Colonic mucosa (tissue), 4 donors: ENCODE results near the gene PBXIP1. TPM values are rescaled to one million over a fixed set of nuclear protein-coding genes. Genes with fewer than 3 reads are reported as not detected.

Experiments used
- DNase-seq: peaks from one replicate; pipeline ENCODE4 v3.0.0-alpha.2; 2020
- H3K27ac ChIP-seq: fragments of 200-600 bp; one replicate; pipeline ENCODE4 v1.8.0; 2021
- H3K27me3 ChIP-seq: fragments of 200-600 bp; one replicate; pipeline ENCODE4 v1.8.0; 2021
- H3K36me3 ChIP-seq: fragments of 200-600 bp; one replicate; pipeline ENCODE4 v1.8.0; 2021
- H3K4me1 ChIP-seq: fragments of 200-600 bp; one replicate; pipeline ENCODE4 v1.8.0; 2021; ENCODE audit warnings: mild to moderate bottlenecking
- H3K4me3 ChIP-seq: fragments of 200-600 bp; one replicate; pipeline ENCODE4 v1.8.0; 2021
- H3K9ac ChIP-seq, 2 donors: one replicate each; pipeline ENCODE4 v1.7.0; 2013; ENCODE audit warnings: control low read depth in 2 of 2, low read depth in 2 of 2, low read length in 2 of 2
- H3K9me3 ChIP-seq: fragments of 200-600 bp; one replicate; pipeline ENCODE4 v1.8.0; 2021
- CTCF ChIP-seq: fragments of 200-600 bp; IDR thresholded peaks from one replicate; pipeline ENCODE4 v1.8.0; 2022; ENCODE audit warnings: antibody characterized with exemption, mild to moderate bottlenecking
- intact Hi-C: fragments of 100-400 bp; cut with DNase I; formaldehyde crosslinking; loops from one replicate; pipeline ENCODE4 v1.14.1; 2022
- total RNA-seq, 2 donors: library from RNA; stranded (reverse); fragmentation: NEBNext Ultra II Directional in 1 of 2; extraction: Animal tissue kit (Norgen Biotek cat#: 25700) in 1 of 2; gene quantifications; one replicate each; pipeline ENCODE4 v1.2.1, GENCODE V29; 2021
- donor health status: healthy.
- donor health status: DM: no; HTN: no; CAD: no.
- donor health status: DM: no; HTN: no; CAD: no.

Gene PBXIP1
- total RNA-seq, 2 donors from 2014 or later: 22.0 to 51.4 TPM

GRCh38 chr1:154963643-154964042 is 7.7 kb upstream of the PBXIP1 start:
- DNase-seq: no peak
- TF ChIP-seq CTCF: no peak
- Histone ChIP-seq H3K4me1 (peaks cover 13% of the 10 kb centered on the region), H3K4me3 (no peak overlapping the region), H3K9me3 (no peaks in the 10 kb centered on the region), H3K27ac (no peak overlapping the region), H3K36me3 (peaks cover 23% of the 10 kb centered on the region), H3K27me3 (no peaks in the 10 kb centered on the region), H3K9ac (no peak overlapping the region)
- intact Hi-C loops: no loop called here

- Histone ChIP-seq H3K9me3 (no peaks in the 10 kb centered on the region), H3K27me3 (no peaks in the 10 kb centered on the region), H3K9ac (peak overlapping the region in 1 of 2 donors; percentile 94), H3K4me3 (peak overlapping the region; percentile 55), H3K27ac (peak overlapping the region; percentile 81), H3K36me3 (peaks cover 23% of the 10 kb centered on the region), H3K4me1 (peaks cover 13% of the 10 kb centered on the region)
- TF ChIP-seq CTCF: no peak
- intact Hi-C loops: no loop called here
- DNase-seq: no peak
Observed at GRCh38 chr1:154962795-154963330, 7.0 kb upstream of the PBXIP1 start.

- TF ChIP-seq CTCF: peak; percentile 16
- H3K9ac ChIP-seq: peak overlapping the region; percentile 85 to 94
- peaks cover 23% of the 10 kb centered on the region for H3K36me3 ChIP-seq
- peak overlapping the region; percentile 55 for H3K4me3 ChIP-seq
- no peaks in the 10 kb centered on the region for H3K9me3 ChIP-seq
- peaks cover 13% of the 10 kb centered on the region for H3K4me1 ChIP-seq
- intact Hi-C loops: no loop called here
- no peaks in the 10 kb centered on the region for H3K27me3 ChIP-seq
- DNase-seq: peak; percentile 53
- peak overlapping the region; percentile 81 for H3K27ac ChIP-seq
Observed at GRCh38 chr1:154962156-154962749, 6.4 kb upstream of the PBXIP1 start.

GRCh38 chr1:154961207-154962155 is 5.6 kb upstream of the PBXIP1 start, which contains the start of gene PYGO2:
Gene PYGO2 (minus strand): TSS chr1:154961782. CDS start chr1:154961576, 206 bp downstream.
- no peaks in the 10 kb centered on the region for H3K27me3 ChIP-seq
- peak within 1 kb of the TSS; percentile 55 for H3K4me3 ChIP-seq
- peak; percentile 41 for TF ChIP-seq CTCF
- peaks cover 13% of the 10 kb centered on the region for H3K4me1 ChIP-seq
- intact Hi-C loops: no loop called here
- DNase-seq: peak; percentile 86
- peaks cover 20% of the 10 kb centered on the region for H3K36me3 ChIP-seq
- H3K27ac ChIP-seq: peak within 1 kb of the TSS; percentile 81
- H3K9me3 ChIP-seq: no peaks in the 10 kb centered on the region
- H3K9ac ChIP-seq: peak within 1 kb of the TSS; percentile 85 to 94

- H3K27me3 ChIP-seq: no peaks in the 10 kb centered on the region
- DNase-seq: no peak
- peaks cover 13% of the 10 kb centered on the region for H3K4me1 ChIP-seq
- no peak for TF ChIP-seq CTCF
- H3K9ac ChIP-seq: peak overlapping the region; percentile 85 to 94
- peaks cover 11% of the 10 kb centered on the region for H3K36me3 ChIP-seq
- peak overlapping the region; percentile 81 for H3K27ac ChIP-seq
- intact Hi-C loops: no loop called here
- H3K4me3 ChIP-seq: peak overlapping the region; percentile 55
- no peaks in the 10 kb centered on the region for H3K9me3 ChIP-seq
Observed at GRCh38 chr1:154960446-154961136, 4.7 kb upstream of the PBXIP1 start.
